Bronchial epithelial cell (primary cell): Measurements from ENCODE around the gene TSPAN18. TPM values are rescaled to one million over a fixed set of nuclear protein-coding genes. Genes with fewer than 3 reads are reported as not detected.
"Not testable (repeated sequence)": the region's sequence is repeated elsewhere in the genome, so short reads cannot be mapped to it uniquely, and the experiment has no call there.

Experiments
- DNase-seq: peaks from one replicate; pipeline ENCODE4 v3.0.0-alpha.2; 2010; ENCODE audit warnings: low read depth
- FAIRE-seq: peaks from 2 replicates; lab custom pipeline; 2011; peaks lifted over from hg19 to GRCh38; lab: Jason Lieb, UNC
- H3K27me3 ChIP-seq: 2 replicates; pipeline ENCODE4 v1.5.1; 2011; ENCODE audit warnings: low read length; ENCODE audit not compliant: control insufficient read depth, insufficient read depth
- H3K36me3 ChIP-seq: 2 replicates; pipeline ENCODE4 v1.5.1; 2011; ENCODE audit warnings: low read length; ENCODE audit not compliant: control insufficient read depth, insufficient read depth
- H3K4me3 ChIP-seq: 2 replicates; pipeline ENCODE4 v1.5.1; 2011; ENCODE audit warnings: mild to moderate bottlenecking, low read depth, low read length, control low read depth
- CTCF ChIP-seq: IDR thresholded peaks from 2 replicates; pipeline ENCODE4 v1.5.1; 2011; ENCODE audit warnings: mild to moderate bottlenecking, moderate library complexity, low read length, control low read depth, inconsistent platforms; ENCODE audit not compliant: insufficient read depth, severe bottlenecking
- total RNA-seq: library from RNA; depleted of rRNA; stranded (reverse); fragments of >200 nt; gene quantifications from 2 replicates; pipeline ENCODE4 v1.2.1, GENCODE V29; 2014

TSPAN18 gene
- total RNA-seq, 1 donor from 2014 or later, result not detected

GRCh38 chr11:44866286-44866685, 139.5 kb downstream of the TSPAN18 start:
- FAIRE-seq (no peak), DNase-seq (no peak)
- no peak overlapping the region for H3K4me3 ChIP-seq
- TF ChIP-seq CTCF, result no peak
- peaks cover 7% of the 10 kb centered on the region for H3K27me3 ChIP-seq
- no peaks in the 10 kb centered on the region for H3K36me3 ChIP-seq

- Histone ChIP-seq H3K4me3 (no peak overlapping the region), H3K27me3 (peaks cover 7% of the 10 kb centered on the region), H3K36me3 (no peaks in the 10 kb centered on the region)
- DNase-seq, result no peak
- no peak for FAIRE-seq
- TF ChIP-seq CTCF, result no peak
Observed at GRCh38 chr11:44868021-44868420, 141.3 kb downstream of the TSPAN18 start.

GRCh38 chr11:44868455-44869421, 142.0 kb downstream of the TSPAN18 start:
- DNase-seq (no peak), FAIRE-seq (no peak)
- Histone ChIP-seq H3K27me3 (peaks cover 8% of the 10 kb centered on the region), H3K36me3 (no peaks in the 10 kb centered on the region), H3K4me3 (no peak overlapping the region)
- TF ChIP-seq CTCF, result no peak

GRCh38 chr11:44870181-44870580, 143.4 kb downstream of the TSPAN18 start:
- H3K4me3 ChIP-seq, result no peak overlapping the region
- no peaks in the 10 kb centered on the region for H3K36me3 ChIP-seq
- no peak for TF ChIP-seq CTCF
- peaks cover 9% of the 10 kb centered on the region for H3K27me3 ChIP-seq
- DNase-seq (no peak), FAIRE-seq (no peak)

- TF ChIP-seq CTCF, result no peak
- FAIRE-seq (no peak), DNase-seq (no peak)
- Histone ChIP-seq H3K36me3 (no peaks in the 10 kb centered on the region), H3K27me3 (peaks cover 7% of the 10 kb centered on the region), H3K4me3 (no peak overlapping the region)
Observed at GRCh38 chr11:44870615-44871176, 143.9 kb downstream of the TSPAN18 start.

GRCh38 chr11:44871682-44872081, 144.9 kb downstream of the TSPAN18 start:
- H3K36me3 ChIP-seq, DNase-seq, H3K27me3 ChIP-seq, FAIRE-seq, H3K4me3 ChIP-seq: not testable (repeated sequence)
